Right renal pelvis (tissue), 4 donors: ENCODE measurements around the gene TMA16. TPM values are rescaled to one million over a fixed set of nuclear protein-coding genes. Genes with fewer than 3 reads are reported as not detected.

ENCODE experiments used
- DNase-seq, 4 donors: peaks; one replicate each; pipeline ENCODE4 v3.0.0-alpha.2; 2013; ENCODE audit warnings: low read depth in 4 of 4, low spot score in 3 of 4, missing footprints in 1 of 4
- polyA plus RNA-seq, 4 donors: library from polyadenylated mRNA; unstranded; fragments of 120-200 nt; gene quantifications; one replicate each; pipeline ENCODE4 v1.2.1, GENCODE V29; 2013; ENCODE audit not compliant: insufficient read length in 4 of 4

The TMA16 gene
- polyA plus RNA-seq, 4 donors: 33.4 to 36.4 (median 34.9) TPM

DNA sequence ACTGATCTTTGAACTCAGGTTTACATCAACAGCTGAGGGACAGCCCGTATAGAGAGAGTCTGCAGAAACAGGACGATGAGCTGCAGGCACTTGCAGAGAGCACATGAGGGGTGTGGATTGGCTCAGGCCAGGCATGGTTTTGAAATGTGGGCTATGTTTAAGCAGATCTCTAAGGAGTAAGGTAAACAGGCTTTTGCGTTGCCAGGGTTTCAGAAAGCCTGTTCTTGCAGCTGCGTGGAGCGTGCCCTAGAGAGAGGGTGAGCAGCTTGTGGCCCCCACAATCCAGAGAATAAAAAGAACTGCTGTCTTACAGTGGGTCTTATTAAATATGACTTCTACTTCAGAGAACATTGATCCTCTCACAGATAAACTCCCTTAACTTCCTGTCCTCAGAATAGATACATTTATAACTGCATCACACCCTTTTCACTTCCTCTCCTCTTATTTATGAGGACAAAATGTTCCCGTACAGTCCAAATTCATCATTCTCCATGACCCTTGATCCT is 64.1 kb downstream of the TMA16 start:
- DNase-seq: no peak

DNA sequence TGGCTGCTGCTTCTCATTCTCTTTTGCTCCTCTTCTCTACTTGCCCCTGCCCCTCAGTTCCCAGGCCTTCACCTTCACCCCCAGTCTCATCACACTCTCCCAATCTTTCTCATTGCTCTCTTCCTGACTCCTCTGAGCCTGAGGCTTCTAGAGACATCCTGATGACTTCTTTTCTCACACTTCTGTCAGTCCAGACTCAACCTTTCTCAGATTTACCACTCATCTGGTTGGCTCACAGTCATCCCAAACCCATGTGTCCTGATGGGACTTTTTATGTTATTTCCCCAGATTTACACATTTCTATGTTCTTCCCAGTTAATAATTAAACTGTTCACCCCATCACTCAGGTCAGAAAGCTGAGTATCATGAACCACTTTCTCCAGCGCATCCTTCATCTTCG is 68.0 kb downstream of the TMA16 start:
- no peak for DNase-seq

GRCh38 chr4:163563592-163563991 is 69.1 kb downstream of the TMA16 start:
- DNase-seq: no peak

GRCh38 chr4:163564221-163564720 is 69.8 kb downstream of the TMA16 start:
- DNase-seq: no peak

DNA sequence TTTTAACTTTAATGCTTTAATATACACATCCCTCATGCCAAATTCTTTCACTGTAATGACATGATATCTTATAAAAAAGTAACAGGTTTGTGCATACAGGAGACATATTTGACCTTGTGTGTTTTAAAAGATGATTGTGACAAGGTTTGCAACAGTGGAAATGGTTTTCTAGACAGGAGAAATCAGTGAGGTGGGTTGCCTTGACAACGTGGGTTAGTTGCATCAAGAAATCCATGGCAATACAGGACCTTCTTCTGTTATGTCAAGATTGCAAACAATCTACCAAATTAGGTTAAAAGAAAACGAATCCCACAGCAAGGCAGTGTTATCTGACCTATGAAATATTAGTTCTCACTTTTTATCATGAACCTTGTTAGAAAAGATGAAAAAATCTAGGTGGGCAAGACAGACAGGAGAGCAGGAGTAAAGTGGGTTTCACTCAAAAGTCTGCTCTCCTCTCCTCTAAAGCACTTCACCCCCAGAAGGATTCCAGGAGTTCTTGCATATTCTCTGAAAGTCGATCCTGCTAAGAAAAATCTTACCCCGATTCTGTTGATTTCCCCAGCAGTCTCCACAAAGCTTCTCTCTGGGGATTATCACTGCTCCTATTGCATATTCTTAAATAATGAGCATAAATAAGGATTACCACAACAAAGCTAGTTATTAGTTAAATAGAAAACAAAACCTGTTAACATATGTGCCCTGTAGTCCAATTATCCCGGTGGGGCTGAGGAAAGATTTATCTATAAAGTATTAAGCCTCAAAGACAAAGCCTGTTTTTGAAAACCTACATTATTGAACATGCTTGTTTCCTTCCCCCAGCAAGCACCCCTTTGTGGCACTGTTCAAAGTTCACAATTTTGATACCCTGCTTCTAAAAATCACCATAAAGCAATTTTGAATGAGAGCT is 71.0 kb downstream of the TMA16 start:
- DNase-seq: no peak

DNA sequence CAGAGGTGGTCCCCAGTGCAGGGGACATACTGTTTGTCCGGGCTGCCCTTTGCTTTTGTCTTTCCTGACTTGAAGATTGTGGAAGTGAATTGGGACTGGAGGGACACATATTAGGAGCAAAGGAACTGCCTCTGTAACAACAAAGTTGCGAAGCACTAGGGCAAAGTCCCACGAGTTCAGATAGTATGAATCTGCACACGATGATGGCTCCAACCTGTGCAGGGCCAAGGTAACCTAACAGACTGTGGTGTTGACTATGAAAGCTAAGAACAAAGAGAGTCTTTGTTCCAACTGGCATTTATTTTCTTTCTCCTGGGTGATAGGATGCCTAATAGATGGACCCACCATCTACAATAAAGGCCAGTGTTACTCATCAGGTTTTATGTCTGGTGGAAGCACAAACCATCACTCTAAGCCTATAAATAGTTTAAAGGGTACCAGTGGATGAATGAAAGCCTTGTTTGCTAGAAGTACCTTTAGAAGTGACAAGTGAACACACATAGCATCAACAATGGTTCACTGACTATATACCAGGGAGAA is 71.8 kb downstream of the TMA16 start:
- DNase-seq: no peak

DNA sequence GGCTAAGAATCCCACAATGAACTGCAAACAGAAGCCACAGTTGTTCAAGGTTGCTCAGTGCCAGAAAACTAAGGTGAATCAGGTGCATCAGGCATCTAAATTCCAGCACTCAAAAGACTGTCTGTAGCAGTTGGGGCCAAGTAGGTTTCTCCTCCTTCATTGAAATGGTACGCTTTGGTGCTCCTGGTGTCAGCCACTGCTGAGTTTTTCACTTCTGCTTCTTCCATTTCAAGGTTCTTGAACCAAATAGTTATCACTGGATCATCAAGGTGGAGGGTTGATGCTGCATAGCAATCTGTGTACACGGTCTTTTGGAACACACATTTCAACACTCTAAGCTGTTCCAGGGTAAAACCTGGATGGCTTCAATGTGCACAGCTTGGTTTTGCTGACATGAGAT is 74.4 kb downstream of the TMA16 start:
- DNase-seq: no peak

Other genes starting within 250 kb of the TMA16 start
- gene NPY1R, start 162.1 kb upstream of the TMA16 start, polyA plus RNA-seq: 10 to 100 TPM; 19.2 to 27.3 (median 23.8) TPM
- gene NPY5R, start 150.8 kb upstream of the TMA16 start, polyA plus RNA-seq: 1 to 10 TPM; 4.7 to 6.4 (median 5.3) TPM
- under 1 TPM in 1 of 4 donors, not detected in 3; 0.07 TPM for gene TKTL2, start 20.9 kb upstream of the TMA16 start, polyA plus RNA-seq